PC-3 (cell line): Measurements from ENCODE around the gene FAM83E.

ENCODE experiments used
- EZH2phosphoT487 ChIP-seq: fragments of 300-600 bp; sonication (generic); IDR thresholded peaks from 2 replicates; pipeline ENCODE4 v1.6.1; 2018; ENCODE audit warnings: mild to moderate bottlenecking, antibody characterized with exemption, low read length, borderline replicate concordance
- TF ChIP-seq, protein P1 (sequence below): fragments of 300-600 bp; sonication (generic); conservative IDR thresholded peaks from 2 replicates; pipeline ENCODE4 v1.5.1; 2017; ENCODE audit warnings: antibody characterized with exemption, low read depth, mild to moderate bottlenecking, low read length

DNA sequence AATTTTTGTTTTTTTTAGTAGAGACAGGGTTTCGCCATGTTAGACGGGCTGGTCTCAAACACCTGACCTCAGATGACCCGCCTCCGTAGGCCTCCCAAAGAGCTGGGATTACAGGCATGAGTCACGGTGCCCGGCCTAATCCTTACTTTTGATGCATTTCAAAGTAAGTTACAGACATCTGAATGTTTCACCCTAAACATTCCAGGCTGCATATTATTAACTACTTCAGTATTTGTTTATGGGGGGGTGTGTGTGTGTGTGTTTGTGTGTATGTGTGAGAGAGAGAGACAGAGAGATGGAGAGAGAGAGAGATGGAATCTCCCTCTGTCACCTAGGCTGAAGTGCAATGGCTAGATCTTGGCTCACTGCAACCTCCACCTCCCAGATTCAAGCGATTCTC, 49.8 kb downstream of the FAM83E start:
- TF ChIP-seq, protein P1, sequence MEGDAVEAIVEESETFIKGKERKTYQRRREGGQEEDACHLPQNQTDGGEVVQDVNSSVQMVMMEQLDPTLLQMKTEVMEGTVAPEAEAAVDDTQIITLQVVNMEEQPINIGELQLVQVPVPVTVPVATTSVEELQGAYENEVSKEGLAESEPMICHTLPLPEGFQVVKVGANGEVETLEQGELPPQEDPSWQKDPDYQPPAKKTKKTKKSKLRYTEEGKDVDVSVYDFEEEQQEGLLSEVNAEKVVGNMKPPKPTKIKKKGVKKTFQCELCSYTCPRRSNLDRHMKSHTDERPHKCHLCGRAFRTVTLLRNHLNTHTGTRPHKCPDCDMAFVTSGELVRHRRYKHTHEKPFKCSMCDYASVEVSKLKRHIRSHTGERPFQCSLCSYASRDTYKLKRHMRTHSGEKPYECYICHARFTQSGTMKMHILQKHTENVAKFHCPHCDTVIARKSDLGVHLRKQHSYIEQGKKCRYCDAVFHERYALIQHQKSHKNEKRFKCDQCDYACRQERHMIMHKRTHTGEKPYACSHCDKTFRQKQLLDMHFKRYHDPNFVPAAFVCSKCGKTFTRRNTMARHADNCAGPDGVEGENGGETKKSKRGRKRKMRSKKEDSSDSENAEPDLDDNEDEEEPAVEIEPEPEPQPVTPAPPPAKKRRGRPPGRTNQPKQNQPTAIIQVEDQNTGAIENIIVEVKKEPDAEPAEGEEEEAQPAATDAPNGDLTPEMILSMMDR: no peak
- TF ChIP-seq EZH2phosphoT487: no peak
